ENCODE measurements around the gene ERC1.

The ERC1 gene
- total RNA-seq = 49.7 reads per million, percentile 68 among the genes with 10 or more reads in this experiment

GRCh38 chr12:990661-991349, at the start of gene ERC1:
Gene ERC1, plus strand, starts transcription at chr12:991223. Its CDS starts 36,681 bp downstream, at chr12:1027904.
- peak; percentile 78 for DNase-seq

DNA sequence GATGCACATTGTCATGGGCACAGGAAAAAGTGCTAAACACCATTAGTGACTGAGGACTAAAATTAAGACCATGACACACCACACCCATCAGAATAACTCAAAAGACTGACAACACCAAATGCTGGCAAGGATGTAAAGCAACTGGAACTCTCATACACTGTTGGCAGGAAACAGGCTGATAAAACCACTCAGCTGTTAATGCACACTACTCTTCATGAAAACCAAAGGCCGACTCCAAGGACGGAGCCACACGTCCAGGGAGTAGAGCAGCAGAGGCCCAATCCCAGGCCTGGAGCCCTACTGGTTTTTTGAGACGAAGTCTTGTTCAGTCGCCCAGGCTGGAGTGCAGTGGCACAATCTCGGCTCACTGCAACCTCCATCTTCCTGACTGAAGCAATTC, 48.0 kb upstream of the ERC1 start:
- no peak for DNase-seq

DNA sequence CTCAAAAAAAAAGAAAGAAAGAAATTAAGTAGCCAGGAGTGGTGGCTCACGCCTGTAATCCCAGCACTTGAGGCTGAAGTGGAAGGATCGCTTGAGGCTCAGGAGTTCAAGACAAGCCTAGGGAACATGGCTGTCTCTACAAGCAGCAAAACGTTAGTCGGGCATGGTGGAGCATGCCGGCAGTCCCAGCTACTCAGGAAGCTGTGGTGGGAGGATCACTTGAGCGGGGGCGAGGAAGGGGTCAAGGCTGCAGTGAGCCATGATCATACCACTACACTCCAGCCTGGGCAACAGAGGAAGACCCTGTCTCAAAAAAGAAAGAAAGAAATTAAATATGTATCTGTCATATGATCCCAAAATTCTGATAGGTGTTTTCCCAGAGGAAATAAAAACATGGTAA, 46.8 kb upstream of the ERC1 start:
- no peak for DNase-seq

- no peak for DNase-seq
Observed at GRCh38 chr12:946212-946611, 44.8 kb upstream of the ERC1 start.

DNA sequence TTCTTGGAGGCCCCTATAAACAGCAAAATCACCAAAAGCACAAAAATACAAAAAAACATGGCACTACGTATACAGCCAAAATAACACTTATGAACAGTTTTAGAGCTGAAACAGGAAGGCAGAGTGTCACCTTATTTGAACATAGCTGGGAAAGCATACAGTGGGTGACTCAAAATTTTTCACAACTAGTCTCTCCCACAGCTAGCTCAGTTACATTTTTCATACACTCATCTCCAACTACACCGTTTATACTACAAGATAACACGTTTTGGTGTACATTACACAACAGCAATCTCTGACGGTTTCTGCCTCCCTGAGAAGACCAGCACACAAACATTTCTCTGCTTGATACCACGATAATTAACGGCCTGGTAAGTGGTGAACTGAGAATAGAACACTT, 44.4 kb upstream of the ERC1 start:
- DNase-seq = no peak

- no peak for DNase-seq
Observed at GRCh38 chr12:948238-948637, 42.8 kb upstream of the ERC1 start.

GRCh38 chr12:949453-950191, 41.4 kb upstream of the ERC1 start, which contains the start of gene RAD52:
Gene RAD52, minus strand, starts transcription at chr12:949694. Its CDS starts 16,636 bp downstream, at chr12:933058.
- peak; percentile 96 for DNase-seq

DNA sequence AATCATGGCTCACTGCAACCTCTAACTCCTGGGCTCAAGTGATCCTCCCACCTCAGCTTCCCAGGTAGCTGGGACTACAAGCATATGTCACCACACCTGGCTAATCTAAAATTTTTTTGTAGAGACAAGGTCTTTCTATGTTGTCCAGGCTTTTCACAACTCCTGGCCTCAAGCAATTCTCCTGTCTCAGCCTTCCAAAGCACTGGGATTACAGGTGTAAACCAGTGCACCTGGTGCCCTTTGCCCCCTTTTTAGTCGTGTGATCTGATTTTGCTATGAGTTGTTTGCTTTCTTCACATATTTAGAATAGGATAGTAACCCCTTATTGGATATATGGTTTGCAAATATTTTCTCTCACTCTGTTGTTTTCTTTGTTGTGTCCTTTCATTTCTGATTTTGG, 39.8 kb upstream of the ERC1 start:
- DNase-seq = no peak

DNA sequence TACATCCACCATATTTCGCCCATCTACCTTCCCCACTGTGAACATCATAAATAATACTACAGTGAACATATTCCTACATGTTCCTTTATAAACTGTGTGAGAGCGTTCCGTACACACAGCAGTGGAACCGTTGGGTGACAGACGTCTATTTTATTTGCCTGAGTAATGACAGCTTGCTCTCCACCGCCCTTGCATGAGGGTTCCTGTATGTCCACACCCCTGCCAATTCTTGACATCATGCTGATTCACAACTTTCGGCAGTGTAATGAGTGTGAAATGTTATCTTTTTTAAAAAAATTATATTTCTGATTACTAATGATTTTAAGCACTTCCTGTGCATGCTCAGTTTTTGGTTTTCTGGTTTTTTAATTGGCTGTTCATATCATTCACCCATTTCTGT, 37.2 kb upstream of the ERC1 start:
- DNase-seq = no peak

GRCh38 chr12:954741-955140, 36.3 kb upstream of the ERC1 start:
- no peak for DNase-seq

GRCh38 chr12:955939-956338, 35.1 kb upstream of the ERC1 start:
- DNase-seq = no peak

DNA sequence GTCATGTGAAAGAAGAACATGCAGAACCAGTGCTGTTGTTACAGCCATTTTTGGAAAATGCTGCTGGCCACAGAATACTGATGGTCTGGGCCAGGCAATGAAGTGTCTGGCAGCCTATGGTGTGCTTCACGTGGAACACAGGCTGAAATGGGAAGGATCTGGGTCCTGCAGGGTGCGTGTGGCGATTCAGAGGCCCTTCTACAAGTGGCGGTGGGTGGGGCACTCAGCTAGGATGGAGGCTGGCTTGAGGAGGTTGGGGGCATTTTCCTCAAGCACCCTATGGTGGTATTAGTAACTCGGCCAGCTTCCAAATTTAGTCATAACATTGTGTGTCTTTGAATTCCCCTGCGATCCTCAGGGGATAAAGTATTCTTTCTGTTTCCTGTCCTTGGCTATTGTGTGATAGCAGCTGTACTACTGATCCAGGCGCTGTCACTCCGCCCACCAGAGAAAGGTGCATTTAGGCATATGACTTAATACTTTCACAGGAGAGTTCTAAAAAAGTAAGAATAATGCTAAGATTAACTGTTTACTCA, 32.4 kb upstream of the ERC1 start:
- DNase-seq = no peak

DNA sequence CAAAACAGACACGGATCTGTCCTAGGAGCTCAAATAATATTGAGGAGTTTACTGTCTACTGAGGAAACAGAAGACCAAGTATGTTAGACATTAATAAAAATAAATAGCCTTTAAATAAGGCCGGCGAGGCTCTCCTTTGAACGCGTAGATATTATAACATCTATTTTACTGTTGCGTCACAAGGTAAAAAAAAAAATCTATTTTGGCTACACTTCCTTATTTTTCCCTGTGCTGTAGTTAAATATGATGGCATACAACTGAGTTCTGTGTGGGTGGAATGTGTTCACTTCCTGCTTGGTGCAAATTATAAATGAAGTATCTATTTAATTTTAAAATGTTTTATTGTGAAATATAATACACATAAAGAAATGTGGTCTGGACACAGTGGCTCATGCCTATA, 24.3 kb upstream of the ERC1 start:
- no peak for DNase-seq

DNA sequence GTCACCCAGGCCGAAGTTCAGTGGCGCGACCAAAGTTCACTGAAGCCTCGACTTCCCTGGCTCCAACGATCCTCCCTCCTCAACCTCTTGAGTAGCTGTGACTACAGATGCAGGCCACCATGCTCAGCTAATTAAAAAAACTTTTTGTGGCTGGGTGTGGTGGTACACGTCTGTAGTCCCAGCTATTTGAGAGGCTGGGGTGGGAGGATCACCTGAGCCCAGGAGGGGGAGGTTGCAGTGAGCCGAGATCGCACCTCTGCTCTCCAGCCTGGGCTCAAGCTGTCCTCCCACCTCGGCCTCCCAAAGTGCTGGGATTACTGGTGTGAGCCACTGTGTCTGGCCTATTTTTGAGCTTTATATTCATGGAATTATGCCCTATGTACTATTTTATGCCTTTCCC, 23.4 kb upstream of the ERC1 start:
- no peak for DNase-seq

GRCh38 chr12:968545-968944, 22.5 kb upstream of the ERC1 start:
- DNase-seq = no peak

DNA sequence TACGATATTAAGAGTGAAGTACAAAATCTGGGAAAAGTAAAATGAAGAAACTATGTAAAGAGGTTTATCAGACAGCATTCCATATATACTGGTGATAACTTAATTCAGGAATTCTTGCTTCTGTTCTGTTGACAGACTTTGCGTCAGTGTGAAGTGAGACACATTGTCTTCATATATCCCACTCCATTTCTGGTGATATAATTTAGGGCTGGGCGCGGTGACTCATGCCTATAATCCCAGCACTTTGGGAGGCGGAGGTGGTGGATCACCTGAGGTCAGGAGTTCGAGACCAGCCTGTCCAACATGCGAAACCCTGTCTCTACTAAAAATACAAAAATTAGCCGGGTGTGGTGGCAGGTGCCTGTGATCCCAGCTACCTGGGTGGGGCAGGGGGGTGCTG, 21.2 kb upstream of the ERC1 start:
- no peak for DNase-seq

DNA sequence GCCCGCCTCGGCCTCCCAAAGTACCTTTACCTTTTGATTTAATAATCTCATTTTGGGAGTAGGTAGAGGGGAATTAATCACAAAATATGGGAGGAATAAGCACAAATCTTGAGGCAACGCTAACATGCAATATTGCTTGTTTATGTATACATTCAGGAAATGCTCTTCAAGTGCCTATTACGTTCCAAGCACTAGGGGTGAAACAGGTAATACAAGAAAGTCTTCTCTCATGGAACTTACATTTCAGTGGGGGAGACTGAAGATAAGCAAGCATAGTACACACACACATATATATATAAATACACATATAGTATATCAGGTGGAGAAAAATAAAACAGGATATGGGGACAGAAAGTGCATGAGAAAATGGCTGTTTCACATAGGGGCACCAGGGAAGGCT, 19.0 kb upstream of the ERC1 start:
- DNase-seq = no peak

DNA sequence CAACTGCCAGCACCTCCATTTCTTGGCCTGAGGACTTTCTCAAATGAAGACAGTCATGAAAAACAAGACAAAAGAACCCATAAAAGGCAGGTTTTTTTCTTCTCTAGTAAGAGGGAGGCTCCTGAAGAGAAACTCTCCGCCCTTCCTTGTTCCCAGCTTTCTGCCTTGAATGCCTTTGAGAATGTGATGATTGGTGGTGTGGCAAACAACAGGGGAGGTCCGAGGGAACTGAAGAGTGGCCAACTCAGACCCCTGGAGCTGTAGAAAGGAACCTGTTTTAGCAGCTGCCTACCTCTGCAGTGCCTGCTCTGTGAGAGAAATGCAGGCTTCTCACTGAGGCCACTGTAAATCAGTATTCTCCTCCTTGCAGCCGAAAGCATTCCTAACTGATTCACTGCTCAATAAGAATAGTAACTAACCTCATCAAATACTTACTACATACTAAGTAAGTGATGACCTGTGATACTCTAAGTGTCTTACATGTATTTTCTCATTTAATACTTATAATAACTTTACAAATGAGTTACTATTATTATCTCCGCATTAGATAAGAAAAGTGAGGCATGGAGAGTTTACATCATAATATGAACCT, 16.7 kb upstream of the ERC1 start:
- no peak for DNase-seq

DNA sequence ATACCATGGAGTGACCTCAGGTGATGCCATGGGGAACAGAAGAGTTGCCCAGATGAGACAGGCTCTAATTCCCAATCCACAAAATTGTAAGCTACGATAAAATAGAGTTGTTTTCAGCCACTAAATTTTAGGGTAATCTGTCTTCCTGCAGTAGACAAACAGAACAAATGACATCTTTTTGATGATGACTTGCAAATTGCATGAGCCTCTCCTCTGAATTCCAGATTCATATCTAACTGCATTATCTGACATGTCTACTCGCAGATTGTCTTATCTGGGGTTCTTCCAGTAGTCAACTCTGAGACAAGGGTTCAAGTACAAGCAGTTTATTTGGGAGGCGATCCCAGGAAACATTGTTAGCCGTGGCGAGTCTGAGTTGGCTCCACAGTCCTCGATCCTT, 14.4 kb upstream of the ERC1 start:
- no peak for DNase-seq

GRCh38 chr12:977156-977555, 13.9 kb upstream of the ERC1 start:
- DNase-seq = no peak

DNA sequence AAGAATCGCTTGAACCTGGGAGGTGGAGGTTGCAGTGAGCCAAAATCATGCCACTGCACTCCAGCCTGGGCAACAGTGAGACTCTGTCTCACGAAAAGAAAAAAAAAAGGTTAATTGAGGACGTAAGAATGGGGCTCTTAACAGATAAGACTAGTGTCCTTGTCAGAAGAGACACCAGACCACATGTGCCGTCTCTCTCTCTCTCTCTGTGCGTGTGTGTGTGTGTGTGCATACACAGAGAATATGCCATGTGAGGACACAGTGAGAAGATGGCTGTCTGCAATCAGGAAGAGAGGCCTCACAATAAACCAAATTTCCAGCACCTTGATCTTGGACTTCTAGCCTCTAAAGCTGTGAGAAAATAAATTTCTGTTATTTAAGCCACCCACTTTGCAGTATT, 11.7 kb upstream of the ERC1 start:
- DNase-seq = no peak

DNA sequence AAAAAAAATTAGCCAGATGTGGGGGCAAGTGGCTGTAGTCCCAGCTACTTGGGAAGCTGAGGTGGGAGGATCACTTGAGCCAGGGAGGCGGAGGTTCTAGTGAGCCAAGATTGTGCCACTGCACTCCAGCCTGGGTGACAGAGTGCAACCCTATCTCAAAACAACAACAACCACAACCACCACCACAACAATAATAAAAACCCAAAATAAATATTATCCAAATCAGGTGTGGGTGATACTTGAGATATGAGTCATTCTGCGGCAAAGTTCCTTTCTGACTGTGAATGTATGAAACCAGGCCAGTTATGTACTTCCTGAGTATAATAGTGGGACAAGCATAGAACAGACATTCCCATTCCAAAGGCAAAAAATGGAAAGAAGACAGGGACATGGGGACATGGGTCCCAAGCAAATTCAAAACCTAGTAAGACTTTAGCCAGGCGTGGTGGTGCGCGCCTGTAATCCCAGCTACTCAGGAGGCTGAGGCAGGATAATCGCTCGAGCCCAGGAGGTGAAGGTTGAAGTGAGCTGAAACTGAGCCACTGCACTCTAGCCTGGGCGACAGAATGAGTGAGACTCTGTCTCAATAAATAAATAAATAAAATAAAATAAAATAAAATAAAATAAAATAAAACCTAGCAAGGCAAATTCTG, 9.7 kb upstream of the ERC1 start:
- DNase-seq = no peak

- no peak for DNase-seq
Observed at GRCh38 chr12:981961-982360, 9.1 kb upstream of the ERC1 start.

All from effector CD4-positive, alpha-beta T cell (primary cell).